Measurements from ENCODE around the gene TLR9.

TLR9 gene

DNA sequence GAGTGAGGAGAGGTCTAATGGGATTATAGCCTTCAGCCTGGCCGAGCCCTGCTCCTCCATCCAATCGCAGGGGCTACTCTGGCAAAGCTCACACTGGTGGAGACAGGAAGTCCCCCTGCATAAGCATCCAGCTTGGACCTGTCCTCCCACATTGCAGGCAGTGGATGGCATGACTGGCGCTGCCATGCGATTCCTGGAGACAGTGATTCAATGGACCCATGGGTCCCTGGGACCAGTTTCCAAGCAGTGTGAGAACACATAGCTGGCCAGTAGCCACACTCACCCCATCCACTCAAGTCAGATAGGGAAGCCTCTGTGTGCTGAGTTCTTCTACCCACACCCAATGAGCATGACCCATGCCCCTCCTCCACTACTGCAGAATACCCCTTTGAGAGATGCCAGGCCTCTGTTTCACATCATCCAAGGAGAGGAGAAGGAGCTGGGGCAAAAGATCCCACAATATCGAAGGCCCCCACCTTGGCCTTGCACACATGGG, 53.1 kb downstream of the TLR9 start:
- DNase-seq (ENCODE audit: extremely low spot score), result no peak
- CTCF ChIA-PET, result no interaction called here
- POLR2A ChIA-PET, result interaction anchor here (1.1 to 1.3 kb wide), 2 partner anchors 13 to 18 kb away, joined by 3 to 4 read pairs; partner anchors contain the start of gene POC1A
- no peak for TF ChIP-seq ELF4 (IDR thresholded peaks at IDR 0.05)
- no peak for TF ChIP-seq SUZ12 (IDR thresholded peaks at IDR 0.05)
- TF ChIP-seq FOXA1 (IDR thresholded peaks at IDR 0.05), result no peak
- TF ChIP-seq NFRKB (IDR thresholded peaks at IDR 0.05), result no peak
- no peak for TF ChIP-seq LEF1 (IDR thresholded peaks at IDR 0.05; ENCODE audit: borderline replicate concordance)
- TF ChIP-seq ZNF384 (IDR thresholded peaks at IDR 0.05), result no peak
- TF ChIP-seq FOXK2 (IDR thresholded peaks at IDR 0.05), result no peak
- no peak for TF ChIP-seq TARDBP (IDR thresholded peaks at IDR 0.05)
- no peak for TF ChIP-seq ARNT (IDR thresholded peaks at IDR 0.05)
- no peak for TF ChIP-seq L3MBTL2 (conservative IDR thresholded peaks at IDR 0.05)
- TF ChIP-seq HDGF (IDR thresholded peaks at IDR 0.05; ENCODE audit: borderline replicate concordance), result no peak
- no peak for TF ChIP-seq FOXM1 (IDR thresholded peaks at IDR 0.05; ENCODE audit: borderline replicate concordance)
- no peak for TF ChIP-seq SP1 (IDR thresholded peaks at IDR 0.05)
- TF ChIP-seq, protein P1, sequence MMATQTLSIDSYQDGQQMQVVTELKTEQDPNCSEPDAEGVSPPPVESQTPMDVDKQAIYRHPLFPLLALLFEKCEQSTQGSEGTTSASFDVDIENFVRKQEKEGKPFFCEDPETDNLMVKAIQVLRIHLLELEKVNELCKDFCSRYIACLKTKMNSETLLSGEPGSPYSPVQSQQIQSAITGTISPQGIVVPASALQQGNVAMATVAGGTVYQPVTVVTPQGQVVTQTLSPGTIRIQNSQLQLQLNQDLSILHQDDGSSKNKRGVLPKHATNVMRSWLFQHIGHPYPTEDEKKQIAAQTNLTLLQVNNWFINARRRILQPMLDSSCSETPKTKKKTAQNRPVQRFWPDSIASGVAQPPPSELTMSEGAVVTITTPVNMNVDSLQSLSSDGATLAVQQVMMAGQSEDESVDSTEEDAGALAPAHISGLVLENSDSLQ (IDR thresholded peaks at IDR 0.05), result no peak
- TF ChIP-seq CTBP1 (IDR thresholded peaks at IDR 0.05; ENCODE audit: borderline replicate concordance), result no peak

DNA sequence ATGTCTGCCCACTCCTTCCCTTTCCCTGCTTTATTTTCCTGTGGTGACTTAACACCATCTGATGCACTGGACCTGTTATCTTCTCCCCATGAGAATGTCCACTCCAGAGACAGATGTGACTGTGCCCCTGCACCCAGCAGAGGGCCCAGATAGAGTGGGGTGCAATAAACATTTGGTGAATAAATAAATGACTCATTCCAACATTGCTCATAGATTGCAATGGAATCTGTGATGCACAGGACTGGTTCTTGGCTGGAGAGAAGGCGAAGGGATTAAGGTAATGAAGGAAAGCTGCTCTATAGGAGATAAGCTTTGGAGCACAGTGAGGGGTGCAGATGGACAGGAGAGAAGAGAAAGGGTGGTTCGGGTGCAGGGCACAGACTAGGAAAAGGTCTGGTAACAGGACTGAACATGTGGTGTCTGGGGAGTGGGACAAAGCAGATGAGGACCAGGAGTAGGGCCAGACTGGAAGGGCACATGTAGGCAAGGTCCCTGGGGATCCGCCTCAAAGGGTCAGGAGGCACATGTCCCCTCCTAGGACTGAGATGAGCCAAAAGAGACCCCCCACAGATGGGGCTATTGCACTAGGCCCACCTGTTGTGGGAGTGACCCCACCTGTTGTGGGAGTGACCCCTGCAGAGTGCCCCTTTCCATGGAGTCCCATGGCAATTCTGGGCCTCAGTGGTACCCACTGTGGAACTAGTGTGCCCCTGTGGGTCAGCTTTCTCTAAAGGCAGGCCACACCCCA, 53.8 kb downstream of the TLR9 start:
- no peak for TF ChIP-seq FOXK2 (IDR thresholded peaks at IDR 0.05)
- TF ChIP-seq ZNF384 (IDR thresholded peaks at IDR 0.05), result no peak
- no peak for TF ChIP-seq NFRKB (IDR thresholded peaks at IDR 0.05)
- TF ChIP-seq SP1 (IDR thresholded peaks at IDR 0.05), result no peak
- no peak for DNase-seq (ENCODE audit: extremely low spot score)
- ChIA-PET CTCF (interaction anchor here (0.5 to 0.7 kb wide), 2 partner anchors 8 to 60 kb away, joined by 3 read pairs; no protein-coding TSS in a partner anchor), POLR2A (interaction anchor here (1.1 to 1.3 kb wide), 2 partner anchors 12 to 17 kb away, joined by 3 to 4 read pairs; partner anchors contain the start of gene POC1A)

Data from HEK293T (cell line).